ENCODE results near the gene SLC25A12.

SLC25A12 gene

DNA sequence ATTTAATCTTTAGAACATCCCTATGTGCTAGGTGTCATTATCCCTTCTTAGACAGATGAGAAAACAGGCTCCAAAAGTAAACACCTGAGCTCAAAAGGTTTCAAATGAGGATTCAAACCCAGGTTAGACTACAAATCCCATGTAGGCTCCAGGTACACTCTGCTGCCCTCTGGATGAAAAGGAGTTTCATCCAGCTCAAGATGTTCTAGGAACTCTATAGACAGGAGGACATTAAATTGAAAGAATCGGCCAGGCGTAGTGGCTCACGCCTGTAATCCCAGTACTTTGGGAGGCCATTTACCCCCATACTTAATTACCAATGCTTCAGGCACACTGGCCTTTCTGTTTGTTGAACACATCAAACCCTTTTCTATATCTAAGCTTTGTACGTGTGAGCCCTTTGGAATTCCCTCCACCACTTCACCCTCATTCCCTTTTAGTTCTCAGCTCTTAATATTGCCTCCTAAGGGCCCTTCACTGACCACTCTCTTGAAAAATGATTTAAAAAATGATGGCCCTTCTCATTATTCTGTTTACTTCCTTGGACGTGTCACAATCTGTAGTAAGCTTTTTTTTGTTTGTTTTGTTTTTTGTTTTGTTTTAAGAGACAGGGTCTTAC is 10.7 kb downstream of the SLC25A12 start:
- DNase-seq (ENCODE audit: low read depth): no peak

DNA sequence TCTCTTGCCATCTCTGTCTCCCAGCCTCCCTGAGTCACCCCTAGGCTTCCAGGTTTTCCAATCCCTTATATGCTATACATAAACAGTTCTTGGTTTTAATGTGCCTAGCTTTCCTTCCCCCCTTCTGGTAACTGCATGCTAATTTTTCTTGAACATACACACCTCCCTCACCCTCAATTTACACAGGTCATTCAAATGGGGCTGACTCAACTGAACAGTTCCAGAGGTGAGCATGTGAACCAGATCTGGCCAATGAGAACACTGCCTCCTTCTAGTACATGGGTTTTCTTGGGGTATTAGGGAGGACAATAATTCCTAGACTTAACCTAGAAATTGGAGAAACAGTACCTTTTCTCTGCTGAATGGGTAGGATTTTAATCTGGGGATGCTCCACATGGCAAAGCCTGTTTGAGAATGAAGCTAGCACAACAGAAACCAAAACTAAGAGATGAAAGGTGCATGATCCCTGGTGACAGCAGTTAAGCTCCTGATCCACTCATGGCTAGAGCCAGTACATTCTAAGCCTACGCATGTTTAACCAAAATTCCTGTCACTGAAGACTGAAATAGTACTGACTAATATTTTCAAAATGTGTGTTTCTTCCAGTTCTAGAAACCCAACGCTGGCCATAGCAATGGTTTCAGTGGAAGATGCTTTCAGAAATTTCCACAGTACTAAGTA is 11.8 kb downstream of the SLC25A12 start:
- no peak for DNase-seq (ENCODE audit: low read depth)

DNA sequence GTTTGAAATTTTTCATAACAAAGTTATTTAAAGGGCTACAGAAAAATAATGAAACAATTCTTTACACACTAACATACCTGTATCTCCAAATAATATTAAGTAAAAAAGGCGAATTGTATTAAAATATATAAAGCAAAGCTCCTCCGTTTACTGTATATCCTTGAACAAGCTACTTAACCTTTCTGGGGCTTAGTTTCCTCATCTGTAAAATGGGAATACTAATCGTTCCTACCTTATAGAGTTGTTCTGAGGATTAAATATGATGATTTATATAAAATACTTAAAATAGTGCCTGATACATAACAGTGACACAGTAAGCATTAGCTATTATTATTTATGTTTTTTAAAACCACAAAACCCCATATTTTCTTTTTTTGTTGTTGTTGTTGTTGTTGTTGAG is 13.3 kb downstream of the SLC25A12 start:
- no peak for DNase-seq (ENCODE audit: low read depth)

DNA sequence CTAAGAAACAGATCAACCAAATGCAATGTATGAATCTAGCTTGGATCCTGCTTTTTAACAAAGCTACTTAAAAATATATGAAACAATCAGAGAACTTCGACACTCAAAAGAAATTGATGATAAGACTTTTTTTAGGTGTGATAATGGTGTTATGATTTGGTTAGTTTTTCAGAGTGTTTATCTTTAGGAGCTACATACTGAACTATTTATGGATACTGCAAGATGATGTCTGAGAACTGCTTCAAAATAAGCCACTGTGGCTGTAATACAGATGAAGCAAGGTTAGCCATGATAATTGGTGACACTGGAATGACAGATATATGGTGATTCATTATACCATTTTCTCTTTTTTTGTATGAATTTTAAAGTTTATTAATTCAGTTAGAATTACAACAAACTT is 14.2 kb downstream of the SLC25A12 start:
- no peak for DNase-seq (ENCODE audit: low read depth)

DNA sequence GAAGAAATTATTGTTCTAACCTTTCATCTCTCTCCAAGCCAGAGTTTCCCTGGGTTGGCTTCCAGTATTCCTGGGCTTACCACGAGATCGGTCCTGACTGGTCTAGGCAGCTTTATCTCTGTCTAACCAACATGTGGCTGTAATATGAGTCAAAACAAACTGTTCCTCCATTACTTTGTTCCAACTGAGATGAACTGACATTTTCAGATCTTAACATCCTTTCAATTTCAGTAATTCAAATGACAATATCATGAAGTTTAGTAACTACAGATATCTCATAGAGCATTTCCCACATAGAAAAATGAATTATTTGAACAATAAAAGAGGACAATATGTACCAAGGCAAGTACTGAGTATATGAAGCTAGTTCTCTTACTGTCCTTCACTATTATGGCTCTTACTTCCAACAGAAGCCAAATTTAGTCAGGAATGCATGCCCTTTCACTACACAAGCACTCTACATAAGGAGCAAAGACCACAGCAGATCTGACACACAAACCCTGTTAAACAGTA is 15.5 kb downstream of the SLC25A12 start:
- DNase-seq (ENCODE audit: low read depth): no peak

DNA sequence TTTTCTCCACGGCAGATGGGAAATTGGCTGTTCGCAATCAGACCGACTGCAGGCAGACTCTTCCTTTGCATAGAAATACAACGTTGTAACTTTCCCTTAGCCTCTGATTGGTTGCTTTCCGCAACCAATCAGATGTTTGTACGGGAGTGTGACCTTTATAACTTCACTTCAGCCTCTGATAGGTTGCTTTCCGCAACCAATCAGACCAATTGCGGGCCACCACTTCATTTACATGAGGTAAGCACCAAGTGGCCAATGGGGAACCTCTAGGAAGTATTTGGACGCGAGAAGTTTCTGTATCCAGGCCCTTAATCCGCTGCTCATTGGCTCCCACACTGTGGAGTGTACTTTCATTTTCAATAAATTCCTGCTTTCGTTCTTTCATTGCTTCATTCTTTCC is 19.1 kb downstream of the SLC25A12 start:
- DNase-seq (ENCODE audit: low read depth): no peak

DNA sequence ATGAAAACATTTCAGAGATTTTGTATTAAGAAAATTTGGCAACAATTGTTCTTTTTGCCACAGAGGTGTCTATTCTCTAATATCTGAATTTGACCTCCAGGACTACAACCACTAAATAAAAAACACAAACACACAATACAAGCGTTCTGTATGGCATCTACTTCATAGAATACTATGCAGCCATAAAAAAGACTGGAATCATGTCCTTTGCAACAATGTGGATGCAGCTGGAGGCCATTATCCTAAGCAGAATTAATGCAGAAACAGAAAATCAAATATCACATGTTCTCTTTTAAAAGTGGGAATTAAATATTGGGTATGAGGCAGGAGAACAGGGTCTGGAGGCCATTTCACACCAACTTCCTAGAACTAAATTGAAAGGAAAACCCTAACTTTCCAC is 19.5 kb downstream of the SLC25A12 start:
- no peak for DNase-seq (ENCODE audit: low read depth)

DNA sequence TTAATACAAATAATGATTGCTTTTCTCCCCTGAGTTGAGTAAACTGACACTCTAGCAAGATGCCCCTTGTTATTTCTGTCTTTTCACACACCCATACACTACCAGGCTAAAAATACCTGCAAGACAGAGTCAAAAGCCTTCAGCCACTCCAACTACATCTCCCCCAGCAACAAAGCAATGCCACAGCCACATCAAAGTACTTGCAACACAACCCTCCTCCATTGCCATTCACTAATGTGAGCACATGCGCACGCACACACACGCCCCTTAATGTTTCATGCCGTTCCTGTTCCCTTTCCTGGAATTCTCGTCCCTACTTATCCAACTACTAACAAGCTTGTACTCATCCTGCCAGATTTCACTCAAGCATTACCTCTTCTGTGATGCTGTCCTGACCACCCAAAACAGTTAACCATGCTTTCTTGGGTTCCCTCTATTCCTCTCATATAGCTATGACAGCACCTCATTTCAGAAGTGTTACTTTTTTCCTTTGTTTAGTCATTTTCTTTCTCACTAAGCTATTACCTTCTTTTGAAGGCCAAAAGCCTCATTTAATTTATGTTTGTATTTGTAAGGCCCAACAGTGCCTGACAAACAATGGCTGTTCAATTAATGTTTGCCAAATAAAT is 29.6 kb downstream of the SLC25A12 start:
- no peak for DNase-seq (ENCODE audit: low read depth)

DNA sequence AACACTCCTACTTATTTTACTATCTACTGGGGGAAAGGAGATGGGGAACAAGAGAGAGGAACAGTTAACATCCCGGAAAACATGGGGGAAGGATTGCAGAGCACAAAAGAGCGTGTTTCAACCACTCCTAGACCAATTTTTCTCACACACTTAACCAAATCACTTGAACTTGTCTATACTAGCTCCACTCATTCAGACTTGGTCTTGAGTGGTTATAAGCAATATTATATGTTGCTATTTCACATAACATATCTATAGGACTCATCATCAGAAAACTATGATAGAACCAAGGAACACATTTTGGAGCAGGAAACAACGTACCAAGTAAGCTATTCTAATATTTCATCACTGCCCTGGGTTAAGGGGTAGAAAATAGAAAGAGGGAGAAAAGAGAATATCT is 31.5 kb downstream of the SLC25A12 start:
- DNase-seq (ENCODE audit: low read depth): no peak

DNA sequence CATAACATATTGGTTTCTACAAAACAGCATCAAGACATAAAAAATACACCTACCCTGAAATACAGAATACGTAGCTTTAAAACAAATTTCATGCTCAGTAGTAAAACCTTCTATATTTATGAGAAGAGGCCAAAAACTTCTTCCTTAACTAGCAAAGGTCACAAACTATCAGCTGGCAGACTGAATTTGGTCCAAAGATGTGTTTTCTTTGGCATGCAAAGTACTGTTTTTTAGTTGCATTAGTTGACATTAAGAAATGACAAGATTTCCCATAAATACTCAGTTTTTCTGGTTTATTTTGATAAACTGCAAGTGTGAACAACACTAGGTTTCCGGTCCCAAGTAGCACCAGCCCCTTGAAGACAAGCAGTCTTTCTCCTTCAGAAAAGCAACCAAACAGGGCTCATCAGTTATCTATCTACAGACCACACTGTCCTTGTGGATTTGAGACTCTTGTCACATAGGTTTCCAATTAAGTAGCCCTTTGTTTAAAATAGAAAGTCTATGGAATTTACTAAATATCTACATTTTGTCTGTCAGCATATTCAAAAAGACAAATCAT is 35.6 kb downstream of the SLC25A12 start:
- DNase-seq (ENCODE audit: low read depth): no peak

DNA sequence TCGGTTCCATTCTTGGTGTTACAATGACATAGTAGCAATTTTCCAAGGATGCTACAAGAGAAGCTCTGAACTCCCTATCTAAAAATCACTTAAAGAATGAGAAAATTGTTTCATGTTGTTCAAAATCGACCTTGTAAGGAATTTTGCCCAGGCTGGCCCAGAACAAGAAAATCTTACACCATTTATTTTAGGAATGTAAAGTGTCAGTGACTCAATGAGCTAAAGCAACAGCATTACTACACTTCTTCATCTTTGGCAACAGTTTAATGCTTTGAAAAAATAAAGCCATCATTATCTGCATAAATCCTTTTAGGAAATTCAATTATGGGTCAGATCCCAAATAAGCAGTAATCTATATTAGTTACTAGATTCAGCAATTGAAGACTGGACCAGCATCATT is 38.6 kb downstream of the SLC25A12 start:
- DNase-seq (ENCODE audit: low read depth): no peak

DNA sequence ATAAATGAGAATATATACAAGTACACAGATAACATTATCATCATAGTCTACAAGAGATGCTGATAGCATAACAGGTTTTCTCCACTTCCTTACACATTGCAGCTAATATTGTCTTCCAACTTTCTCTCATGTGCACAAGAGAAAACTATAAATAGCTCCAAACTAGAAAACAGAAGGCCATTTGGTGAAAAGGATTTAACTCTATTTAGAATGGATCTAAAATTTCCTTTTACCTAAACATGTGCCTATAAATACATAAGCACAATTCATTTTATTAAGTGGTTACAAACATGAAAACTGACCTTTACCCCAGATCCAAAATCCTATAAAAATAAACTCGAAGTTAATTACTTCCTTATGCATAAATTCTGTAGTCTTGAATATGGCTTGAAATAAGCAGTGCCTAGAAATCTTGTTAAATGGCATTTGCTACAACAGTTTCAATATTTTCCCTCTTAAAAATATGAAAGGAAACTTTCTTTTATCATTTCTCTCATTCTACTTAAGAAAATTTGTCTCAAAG is 41.6 kb downstream of the SLC25A12 start:
- no peak for DNase-seq (ENCODE audit: low read depth)

DNA sequence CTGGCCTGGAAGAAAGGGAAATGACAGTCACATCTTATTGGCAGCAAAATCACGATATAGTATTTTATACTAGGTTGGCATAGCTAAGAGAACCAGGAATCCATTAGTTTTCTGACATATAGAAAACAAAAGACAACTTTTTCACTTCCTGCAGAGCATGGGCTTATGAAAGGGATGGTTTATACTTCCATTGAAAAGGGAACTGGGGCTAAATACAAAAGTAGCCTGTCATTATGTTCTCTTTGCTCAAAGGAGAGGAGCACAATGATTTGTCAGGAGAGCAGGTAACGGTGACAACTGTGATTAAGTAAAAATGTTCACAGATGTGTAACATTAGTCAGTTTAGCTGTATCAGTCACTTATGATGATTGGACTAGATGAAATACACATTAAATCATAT is 46.4 kb downstream of the SLC25A12 start:
- no peak for DNase-seq (ENCODE audit: low read depth)

DNA sequence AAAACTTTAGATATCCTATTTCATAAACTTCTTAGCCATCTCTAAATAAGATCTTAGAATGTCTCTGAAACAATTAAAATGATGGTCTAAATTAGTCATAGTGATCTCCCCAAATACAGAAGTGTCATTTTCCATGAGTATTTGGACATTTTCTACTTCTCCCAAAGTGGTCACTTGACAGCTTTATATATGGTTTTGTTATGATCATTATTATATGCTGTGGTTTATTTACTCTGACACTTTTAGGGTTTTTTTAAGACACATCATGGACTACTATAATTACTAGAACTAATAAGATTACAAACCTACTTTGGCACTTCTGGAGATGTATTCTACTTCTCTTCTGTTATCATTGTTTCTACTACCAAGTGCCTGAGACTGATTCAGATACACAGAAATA is 47.1 kb downstream of the SLC25A12 start:
- DNase-seq (ENCODE audit: low read depth): no peak

DNA sequence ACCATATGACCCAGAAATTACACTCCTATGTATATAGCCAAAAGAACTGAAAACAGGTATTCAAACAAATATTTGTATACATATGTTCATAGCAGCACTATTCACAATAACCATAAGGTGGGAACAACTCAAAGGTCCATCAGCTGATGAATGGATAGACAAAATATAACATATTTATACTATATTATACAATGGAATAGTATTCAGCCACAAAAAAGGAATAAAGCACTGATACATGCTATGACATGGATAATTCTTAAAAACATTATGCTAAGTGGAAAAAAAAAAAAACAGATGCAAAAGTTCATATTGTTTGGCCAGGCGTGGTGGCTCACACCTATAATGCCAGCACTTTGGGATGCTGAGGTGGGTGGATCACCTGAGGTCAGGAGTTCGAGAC is 52.0 kb downstream of the SLC25A12 start:
- DNase-seq (ENCODE audit: low read depth): no peak

DNA sequence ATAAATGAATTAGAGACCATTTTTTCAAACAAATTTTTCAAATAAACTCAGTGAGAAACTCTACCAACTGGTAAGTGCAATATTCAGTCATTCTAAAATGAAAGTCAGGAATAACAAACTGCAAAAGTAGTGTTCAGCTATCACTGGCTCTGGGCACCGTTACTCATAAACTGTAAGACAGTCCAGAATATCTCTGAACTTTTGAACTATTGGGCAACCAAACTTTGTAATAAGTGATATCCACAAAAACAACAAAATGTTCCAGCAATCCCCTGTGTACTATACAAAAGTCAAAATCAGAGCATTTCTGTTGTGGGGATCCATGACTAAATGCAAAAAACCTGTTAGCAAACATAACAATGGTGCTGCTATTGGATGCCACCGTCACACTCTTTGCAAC is 56.3 kb downstream of the SLC25A12 start:
- no peak for DNase-seq (ENCODE audit: low read depth)

DNA sequence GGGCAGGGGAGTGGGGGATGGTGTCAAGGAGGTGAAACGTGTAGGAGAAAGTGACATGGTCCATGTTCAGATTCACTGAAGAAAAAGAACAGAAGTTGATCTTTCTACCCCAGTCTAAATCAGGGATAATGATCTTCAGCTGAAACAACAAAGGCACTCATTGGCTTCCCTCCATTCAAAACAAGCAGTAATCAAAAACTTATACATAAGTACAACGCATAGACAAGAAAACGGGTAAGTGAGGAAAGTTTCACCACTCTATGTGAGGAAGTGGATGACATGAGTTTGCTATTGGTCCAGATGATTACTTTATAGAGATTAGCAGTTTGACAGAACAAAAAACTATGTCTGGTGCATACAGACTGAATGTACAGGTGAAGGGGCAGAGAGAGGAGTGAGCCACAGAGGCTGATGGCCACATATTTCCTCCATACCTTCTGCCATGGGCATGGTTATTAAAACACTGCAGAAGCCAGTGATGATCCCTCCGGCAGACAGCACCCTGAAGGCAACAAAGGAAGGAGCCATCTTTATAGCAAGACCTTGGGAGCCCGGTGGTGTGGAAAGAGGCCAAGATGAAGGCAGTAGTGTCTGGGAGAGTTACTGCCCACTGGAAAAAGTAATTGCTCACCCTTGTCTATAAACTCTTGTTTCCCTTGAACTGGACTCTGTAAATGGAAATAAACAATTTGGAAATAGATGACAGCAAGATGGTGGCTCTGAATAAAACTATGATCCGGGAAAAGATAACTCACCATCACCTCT is 57.7 kb downstream of the SLC25A12 start:
- no peak for DNase-seq (ENCODE audit: low read depth)

DNA sequence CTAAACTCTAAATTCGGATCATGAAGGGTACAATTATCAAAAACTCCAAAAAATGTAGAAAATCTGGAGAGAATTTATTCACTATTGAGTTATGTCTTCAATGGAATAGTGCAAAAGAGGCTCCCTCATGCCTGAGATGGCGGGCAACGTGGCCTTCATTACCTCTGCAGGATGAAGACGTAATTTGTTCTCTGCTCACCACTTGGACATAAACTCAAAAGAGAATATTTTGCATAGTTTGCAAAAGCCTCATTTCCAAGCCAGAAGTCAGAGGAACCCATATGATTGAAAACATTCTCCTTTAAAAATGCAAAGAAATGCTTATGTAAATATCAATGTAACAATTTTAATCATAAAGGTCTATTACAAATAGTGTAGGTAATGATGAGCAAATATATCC is 58.7 kb downstream of the SLC25A12 start:
- DNase-seq (ENCODE audit: low read depth): no peak

DNA sequence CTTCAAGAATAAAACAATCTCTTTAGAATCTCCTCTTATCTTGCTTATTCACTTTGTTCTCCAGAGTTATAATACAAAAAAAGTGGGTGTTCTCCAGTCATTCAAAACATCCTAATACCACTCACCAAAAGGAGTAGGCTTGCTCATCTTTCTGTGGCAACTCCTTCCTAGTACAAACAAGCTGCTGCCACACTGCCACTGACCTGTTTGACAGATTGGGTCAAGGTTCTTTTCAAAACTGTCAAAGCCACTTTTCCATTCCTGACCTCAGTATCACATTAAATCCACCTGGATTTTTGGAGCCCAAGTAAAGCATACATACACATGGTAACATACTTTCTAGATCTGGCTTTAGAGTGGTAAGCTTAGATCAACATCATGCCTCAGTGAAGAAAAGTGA is 59.8 kb downstream of the SLC25A12 start:
- no peak for DNase-seq (ENCODE audit: low read depth)

DNA sequence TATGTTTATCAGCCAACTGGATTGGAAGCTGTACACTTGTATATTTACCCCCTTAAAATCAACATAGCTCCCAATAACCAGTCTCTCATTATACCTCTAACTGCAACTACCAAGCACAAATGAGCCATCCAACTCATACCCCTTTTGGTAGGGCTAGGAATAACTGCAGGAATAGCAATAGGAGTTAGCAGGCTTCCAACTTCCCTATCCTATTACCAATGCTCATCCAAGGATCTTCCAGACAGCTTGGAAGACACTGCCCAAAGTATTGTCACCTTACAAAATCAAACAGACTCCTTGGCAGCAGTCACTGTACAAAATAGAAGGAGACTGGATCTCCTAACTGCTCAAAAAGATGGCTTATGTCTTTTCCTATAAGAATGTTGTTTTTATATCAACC is 61.6 kb downstream of the SLC25A12 start:
- no peak for DNase-seq (ENCODE audit: low read depth)

DNA sequence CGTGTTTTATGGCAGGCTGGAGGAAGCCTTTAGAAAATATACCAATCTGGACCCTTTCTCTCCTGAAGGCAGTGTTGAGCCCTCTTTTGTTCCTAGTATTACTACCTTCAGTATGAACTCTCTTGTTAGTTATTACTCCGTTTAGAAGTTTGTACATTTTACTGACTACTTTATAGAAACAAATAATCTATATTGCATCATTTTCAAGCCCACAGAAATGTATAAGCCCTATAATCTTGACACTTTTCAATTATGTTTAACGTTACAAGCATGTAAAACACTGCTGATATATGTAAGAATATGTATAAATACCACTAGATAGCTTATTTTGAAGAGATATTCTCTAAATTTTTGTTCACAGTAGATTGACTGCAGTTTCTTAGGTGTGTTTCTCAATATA is 64.0 kb downstream of the SLC25A12 start:
- no peak for DNase-seq (ENCODE audit: low read depth)

DNA sequence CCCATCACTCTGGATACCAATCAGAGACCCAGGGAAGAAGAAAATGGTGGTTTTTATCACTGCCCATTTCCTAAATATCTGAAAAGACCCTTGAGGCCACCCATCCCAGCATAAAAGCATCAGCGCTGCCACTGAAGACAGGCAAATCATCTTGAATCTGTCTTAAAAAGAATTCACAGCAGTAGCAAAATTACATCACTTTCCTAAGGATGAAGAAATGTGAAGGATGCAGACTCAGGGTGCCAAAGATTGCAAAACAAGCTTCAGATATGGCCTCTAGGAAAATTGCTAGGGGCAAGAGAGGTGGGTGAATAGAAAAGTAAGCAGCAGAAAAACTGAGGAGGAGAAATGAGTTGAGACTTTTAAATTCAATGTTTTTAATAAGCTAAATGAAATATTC is 70.0 kb downstream of the SLC25A12 start:
- DNase-seq (ENCODE audit: low read depth): no peak

Measured in stimulated activated CD4-positive, alpha-beta T cell treated with anti-CD3 and anti-CD28 coated beads, Interleukin-2, amount 100 ng/mL, for 4 hours (primary cell).